ENCODE results near the gene DUSP10. TPM values are rescaled to one million over a fixed set of nuclear protein-coding genes. Genes with fewer than 3 reads are reported as not detected.

Gene DUSP10
- polyA plus RNA-seq, 1 experiment = 35.9 TPM

- CTCF ChIA-PET = no interaction called here
- H3K4me3 ChIP-seq (ENCODE audit: low read depth, low read length) = no peak overlapping the region
- H3K9me3 ChIP-seq (ENCODE audit: control insufficient read depth, insufficient read depth, low read length) = no peaks in the 10 kb centered on the region
- POLR2A ChIA-PET = no interaction called here
- no peak for DNase-seq (ENCODE audit: low read depth, low spot score)
- no peak overlapping the region for H3K27ac ChIP-seq (ENCODE audit: low read depth, low read length)
- no peaks in the 10 kb centered on the region for H3K27me3 ChIP-seq (ENCODE audit: control insufficient read depth, insufficient read depth, low read length)
- TF ChIP-seq CTCF (IDR thresholded peaks at IDR 0.05; ENCODE audit: low read depth, low read length) = no peak
Observed at GRCh38 chr1:221765527-221765926, 23.6 kb upstream of the DUSP10 start.

GRCh38 chr1:221762121-221762520, 20.2 kb upstream of the DUSP10 start:
- Histone ChIP-seq H3K9me3 (ENCODE audit: control insufficient read depth, insufficient read depth, low read length) (no peaks in the 10 kb centered on the region), H3K4me3 (ENCODE audit: low read depth, low read length) (no peak overlapping the region), H3K27ac (ENCODE audit: low read depth, low read length) (no peak overlapping the region), H3K27me3 (ENCODE audit: control insufficient read depth, insufficient read depth, low read length) (no peaks in the 10 kb centered on the region)
- ChIA-PET CTCF (no interaction called here), POLR2A (no interaction called here)
- no peak for DNase-seq (ENCODE audit: low read depth, low spot score)
- TF ChIP-seq CTCF (IDR thresholded peaks at IDR 0.05; ENCODE audit: low read depth, low read length) = no peak

GRCh38 chr1:221761354-221762002, 19.6 kb upstream of the DUSP10 start:
- no peak overlapping the region for H3K27ac ChIP-seq (ENCODE audit: low read depth, low read length)
- DNase-seq (ENCODE audit: low read depth, low spot score) = no peak
- POLR2A ChIA-PET = no interaction called here
- H3K9me3 ChIP-seq (ENCODE audit: control insufficient read depth, insufficient read depth, low read length) = no peaks in the 10 kb centered on the region
- no peaks in the 10 kb centered on the region for H3K27me3 ChIP-seq (ENCODE audit: control insufficient read depth, insufficient read depth, low read length)
- no peak for TF ChIP-seq CTCF (IDR thresholded peaks at IDR 0.05; ENCODE audit: low read depth, low read length)
- H3K4me3 ChIP-seq (ENCODE audit: low read depth, low read length) = no peak overlapping the region
- CTCF ChIA-PET = no interaction called here

GRCh38 chr1:221760911-221761310, 19.0 kb upstream of the DUSP10 start:
- no peak overlapping the region for H3K4me3 ChIP-seq (ENCODE audit: low read depth, low read length)
- no peak overlapping the region for H3K27ac ChIP-seq (ENCODE audit: low read depth, low read length)
- no peak for TF ChIP-seq CTCF (IDR thresholded peaks at IDR 0.05; ENCODE audit: low read depth, low read length)
- DNase-seq (ENCODE audit: low read depth, low spot score) = no peak
- no peaks in the 10 kb centered on the region for H3K27me3 ChIP-seq (ENCODE audit: control insufficient read depth, insufficient read depth, low read length)
- ChIA-PET CTCF (no interaction called here), POLR2A (no interaction called here)
- H3K9me3 ChIP-seq (ENCODE audit: control insufficient read depth, insufficient read depth, low read length) = no peaks in the 10 kb centered on the region

- H3K27me3 ChIP-seq (ENCODE audit: control insufficient read depth, insufficient read depth, low read length) = no peaks in the 10 kb centered on the region
- H3K9me3 ChIP-seq (ENCODE audit: control insufficient read depth, insufficient read depth, low read length) = no peaks in the 10 kb centered on the region
- no peak for DNase-seq (ENCODE audit: low read depth, low spot score)
- TF ChIP-seq CTCF (IDR thresholded peaks at IDR 0.05; ENCODE audit: low read depth, low read length) = no peak
- H3K27ac ChIP-seq (ENCODE audit: low read depth, low read length) = no peak overlapping the region
- CTCF ChIA-PET = interaction anchor here (1.1 to 2.3 kb wide), 2 partner anchors 46 to 696 kb away, joined by 3 to 11 read pairs; no protein-coding TSS in a partner anchor
- POLR2A ChIA-PET = no interaction called here
- no peak overlapping the region for H3K4me3 ChIP-seq (ENCODE audit: low read depth, low read length)
Observed at GRCh38 chr1:221759436-221759835, 17.5 kb upstream of the DUSP10 start.

All from AG04450 (cell line).